Measurements from ENCODE around the gene MEIOC. TPM values are rescaled to one million over a fixed set of nuclear protein-coding genes. Genes with fewer than 3 reads are reported as not detected.

MEIOC gene
- total and polyA plus RNA-seq, 2 donors (not counting 3 experiments of a cell fraction or from before 2014, with no cell fraction given), result 0.08 to 0.46 TPM

DNA sequence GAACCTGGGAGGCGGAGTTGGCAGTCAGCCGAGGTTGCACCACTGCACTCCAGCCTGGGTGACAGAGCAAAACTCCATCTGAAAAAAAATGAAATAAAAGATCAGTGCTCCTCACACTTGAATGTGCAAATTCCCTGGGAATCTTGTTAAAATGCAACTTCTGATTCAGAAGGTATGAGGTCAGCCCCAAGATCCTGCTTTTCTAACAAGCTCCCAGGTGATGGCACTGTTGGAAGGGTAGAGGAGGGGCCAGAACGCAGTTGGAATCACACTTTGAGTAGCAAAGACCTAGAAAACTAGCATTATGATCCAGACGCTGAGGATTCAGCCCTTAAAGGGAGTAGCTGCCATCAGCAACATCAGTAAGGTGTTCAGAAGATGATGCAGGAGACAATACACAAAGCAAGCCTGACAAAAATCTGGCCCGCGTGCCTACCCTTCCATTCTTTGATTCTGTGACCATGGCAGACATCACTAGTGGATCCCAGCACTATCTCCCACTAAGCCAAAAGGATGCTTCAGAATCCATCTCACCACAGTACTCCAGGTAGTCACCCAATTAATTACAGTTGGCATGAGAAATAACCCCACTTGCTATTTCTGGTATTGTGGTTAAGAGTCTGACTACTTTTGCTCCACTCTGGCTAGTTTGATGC lies 33.1 kb upstream of the MEIOC start:
- no TSS peak for BruUV-seq (replicated peaks)
- CTCF ChIA-PET, result interaction anchor here (1.0 to 1.6 kb wide), 3 partner anchors 12 to 89 kb away, joined by 3 to 4 read pairs (median 4); no protein-coding TSS in a partner anchor
- H3K9ac ChIP-seq (replicated peaks; ENCODE audit: extremely low read depth, insufficient read depth, low read length), result no peak overlapping the region
- H3K4me1 ChIP-seq (ENCODE audit: control insufficient read depth, extremely low read depth, insufficient read depth, low read length), result no peaks in the 10 kb centered on the region
- no peaks in the 10 kb centered on the region for H3K27me3 ChIP-seq (ENCODE audit: control insufficient read depth in 2 of 2, insufficient read depth in 2 of 2, low read length in 2 of 2)
- H3K27ac ChIP-seq (ENCODE audit: insufficient read depth, low read depth, low read length), result no peak overlapping the region
- POLR2A ChIA-PET, result no interaction called here
- TF ChIP-seq, protein P1, sequence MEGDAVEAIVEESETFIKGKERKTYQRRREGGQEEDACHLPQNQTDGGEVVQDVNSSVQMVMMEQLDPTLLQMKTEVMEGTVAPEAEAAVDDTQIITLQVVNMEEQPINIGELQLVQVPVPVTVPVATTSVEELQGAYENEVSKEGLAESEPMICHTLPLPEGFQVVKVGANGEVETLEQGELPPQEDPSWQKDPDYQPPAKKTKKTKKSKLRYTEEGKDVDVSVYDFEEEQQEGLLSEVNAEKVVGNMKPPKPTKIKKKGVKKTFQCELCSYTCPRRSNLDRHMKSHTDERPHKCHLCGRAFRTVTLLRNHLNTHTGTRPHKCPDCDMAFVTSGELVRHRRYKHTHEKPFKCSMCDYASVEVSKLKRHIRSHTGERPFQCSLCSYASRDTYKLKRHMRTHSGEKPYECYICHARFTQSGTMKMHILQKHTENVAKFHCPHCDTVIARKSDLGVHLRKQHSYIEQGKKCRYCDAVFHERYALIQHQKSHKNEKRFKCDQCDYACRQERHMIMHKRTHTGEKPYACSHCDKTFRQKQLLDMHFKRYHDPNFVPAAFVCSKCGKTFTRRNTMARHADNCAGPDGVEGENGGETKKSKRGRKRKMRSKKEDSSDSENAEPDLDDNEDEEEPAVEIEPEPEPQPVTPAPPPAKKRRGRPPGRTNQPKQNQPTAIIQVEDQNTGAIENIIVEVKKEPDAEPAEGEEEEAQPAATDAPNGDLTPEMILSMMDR (IDR thresholded peaks at IDR 0.05; ENCODE audit: extremely low read depth in 1 of 2, insufficient read depth in 1 of 2, low read depth in 1 of 2, low read length in 2 of 2), result no peak
- TF ChIP-seq, protein P2, sequence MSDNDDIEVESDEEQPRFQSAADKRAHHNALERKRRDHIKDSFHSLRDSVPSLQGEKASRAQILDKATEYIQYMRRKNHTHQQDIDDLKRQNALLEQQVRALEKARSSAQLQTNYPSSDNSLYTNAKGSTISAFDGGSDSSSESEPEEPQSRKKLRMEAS (IDR thresholded peaks at IDR 0.05; ENCODE audit: insufficient read depth, insufficient read length), result no peak
- TF ChIP-seq POLR2A (IDR thresholded peaks at IDR 0.05; ENCODE audit: low read depth, low read length), result no peak
- no peak for TF ChIP-seq POLR2AphosphoS5 (IDR thresholded peaks at IDR 0.05; ENCODE audit: insufficient read depth, low read depth, low read length)
- no peak for TF ChIP-seq MYC (IDR thresholded peaks at IDR 0.05; ENCODE audit: low read depth, low read length)
- TF ChIP-seq FOS (IDR thresholded peaks at IDR 0.05; ENCODE audit: borderline replicate concordance, insufficient read depth, low read length), result no peak
- no peak for TF ChIP-seq JUN (IDR thresholded peaks at IDR 0.05; ENCODE audit: borderline replicate concordance, insufficient read depth, insufficient read length, low read depth)
- TF ChIP-seq EZH2 (IDR thresholded peaks at IDR 0.05; ENCODE audit: borderline replicate concordance, low read depth, low read length, severe bottlenecking), result no peak
- H3K4me2 ChIP-seq (ENCODE audit: insufficient read depth, low read length), result no peak overlapping the region
- DNase-seq (ENCODE audit: low read depth, low spot score) (no peak), FAIRE-seq (no peak)
- no peaks in the 10 kb centered on the region for H3K79me2 ChIP-seq (ENCODE audit: control insufficient read depth, insufficient read depth, low read length)
- intact Hi-C loops (cut with micrococcal nuclease), result no loop called here
- no peak overlapping the region for H3K4me3 ChIP-seq (replicated peaks in 1 of 3; ENCODE audit: insufficient read depth in 1 of 3, low read depth in 1 of 3, low read length in 3 of 3)
- H3K9me3 ChIP-seq (replicated peaks; ENCODE audit: control insufficient read depth, insufficient read depth, low read length), result no peaks in the 10 kb centered on the region
- H3K9me1 ChIP-seq (replicated peaks; ENCODE audit: control insufficient read depth, extremely low read depth, insufficient read depth, low read length), result no peaks in the 10 kb centered on the region
- H3K36me3 ChIP-seq (ENCODE audit: control insufficient read depth in 2 of 2, extremely low read depth in 1 of 2, insufficient read depth in 2 of 2, low read length in 2 of 2), result no peaks in the 10 kb centered on the region
- dilution Hi-C loops (cut with MboI; ENCODE audit: extremely low pct_ligation_motif_present, low sequenced_read_pairs), result no loop called here
- no peak overlapping the region for H2AFZ ChIP-seq (ENCODE audit: low read depth, low read length)
- no peaks in the 10 kb centered on the region for H4K20me1 ChIP-seq (replicated peaks; ENCODE audit: control insufficient read depth, extremely low read depth, insufficient read depth, low read length)
